Transverse colon (tissue), 4 donors: ENCODE measurements around the gene PRCD.
"Not testable (repeated sequence)": the region's sequence is repeated elsewhere in the genome, so short reads cannot be mapped to it uniquely, and the experiment has no call there.

ENCODE experiments used
- CTCF ChIP-seq, 5 experiments: fragments of 200-600 bp in 3 of 5; fragments of 450-650 bp in 2 of 5; sonication (generic) in 3 of 5; IDR thresholded peaks; 1 replicate in 2 of 5; 2 replicates in 3 of 5; pipeline ENCODE4 v1.5.1; 2016 to 2017; ENCODE audit warnings: antibody characterized with exemption in 5 of 5, inconsistent platforms in 3 of 5, mild to moderate bottlenecking in 2 of 5, moderate library complexity in 1 of 5
- EP300 ChIP-seq: sonication (generic); formaldehyde crosslinking; IDR thresholded peaks from one replicate; pipeline ENCODE4 v1.6.1; 2017; ENCODE audit warnings: antibody characterized with exemption, low read depth
- POLR2A ChIP-seq: fragments of 450-650 bp; IDR thresholded peaks from one replicate; pipeline ENCODE4 v1.6.1; 2016; ENCODE audit warnings: antibody characterized with exemption, mild to moderate bottlenecking, moderate library complexity
- POLR2AphosphoS5 ChIP-seq, 3 donors: sonication (generic); formaldehyde crosslinking; IDR thresholded peaks; one replicate each; pipeline ENCODE4 v1.6.1; 2016; ENCODE audit warnings: antibody characterized with exemption in 3 of 3

GRCh38 chr17:76559460-76559859 lies 19.6 kb downstream of the PRCD start:
- TF ChIP-seq CTCF (IDR thresholded peaks at IDR 0.05); EP300; POLR2AphosphoS5 (IDR thresholded peaks at IDR 0.05); POLR2A: not testable (repeated sequence)
